Mammary epithelial cell (primary cell): Measurements from ENCODE around the gene PF4V1.

Experiments used
- CTCF ChIP-seq, 2 donors: IDR thresholded peaks in 1 of 2; conservative IDR thresholded peaks in 1 of 2; 2 replicates each; pipeline ENCODE4 v1.5.1; 2011 to 2012; ENCODE audit warnings: inconsistent platforms in 2 of 2, low read length in 2 of 2, mild to moderate bottlenecking in 2 of 2, control low read depth in 1 of 2, low read depth in 1 of 2; ENCODE audit not compliant: insufficient read depth in 1 of 2; ENCODE audit errors: extremely low read depth in 1 of 2
- EZH2 ChIP-seq: IDR thresholded peaks from 2 replicates; pipeline ENCODE4 v1.6.1; 2012; ENCODE audit warnings: low read length, inconsistent platforms, borderline replicate concordance

- TF ChIP-seq CTCF (conservative IDR thresholded peaks at IDR 0.05 in 1 of 2, IDR thresholded peaks at IDR 0.05 in 1 of 2; ENCODE audit: extremely low read depth in 1 of 2, insufficient read depth in 1 of 2, low read depth in 1 of 2, low read length in 2 of 2) (no peak), EZH2 (no peak)
Measured at GRCh38 chr4:73862322-73862721, 9.2 kb downstream of the PF4V1 start.
